HS-27A (cell line): ENCODE measurements around the gene SLC25A10.

Source experiments
- DNase-seq: peaks from one replicate; pipeline ENCODE4 v3.0.0-alpha.2; 2012; ENCODE audit warnings: low read depth, missing footprints

The SLC25A10 gene

GRCh38 chr17:81687770-81688541 is 24.1 kb upstream of the SLC25A10 start:
- no peak for DNase-seq

GRCh38 chr17:81688616-81689015 is 23.5 kb upstream of the SLC25A10 start:
- no peak for DNase-seq

DNA sequence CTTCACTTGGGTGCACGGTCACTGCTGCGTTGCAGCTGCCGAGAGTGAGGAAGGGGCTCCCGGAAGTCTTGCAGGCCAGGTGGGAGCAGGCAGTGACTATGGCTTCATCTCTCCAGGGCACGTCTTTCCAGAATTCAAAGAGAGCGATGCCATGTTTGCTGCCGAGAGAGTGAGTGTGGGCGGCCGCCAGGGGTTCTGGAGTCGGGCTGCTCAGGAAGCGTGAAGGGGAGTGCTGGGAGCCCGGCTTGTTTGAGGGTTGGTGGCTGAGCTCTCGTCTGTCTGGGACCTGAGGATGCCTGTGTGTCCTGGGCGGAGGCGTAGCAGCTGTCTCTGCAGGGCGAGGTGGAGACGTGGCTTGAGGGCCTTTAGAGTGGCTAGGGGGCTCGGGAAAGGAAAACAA is 22.0 kb upstream of the SLC25A10 start:
- no peak for DNase-seq

DNA sequence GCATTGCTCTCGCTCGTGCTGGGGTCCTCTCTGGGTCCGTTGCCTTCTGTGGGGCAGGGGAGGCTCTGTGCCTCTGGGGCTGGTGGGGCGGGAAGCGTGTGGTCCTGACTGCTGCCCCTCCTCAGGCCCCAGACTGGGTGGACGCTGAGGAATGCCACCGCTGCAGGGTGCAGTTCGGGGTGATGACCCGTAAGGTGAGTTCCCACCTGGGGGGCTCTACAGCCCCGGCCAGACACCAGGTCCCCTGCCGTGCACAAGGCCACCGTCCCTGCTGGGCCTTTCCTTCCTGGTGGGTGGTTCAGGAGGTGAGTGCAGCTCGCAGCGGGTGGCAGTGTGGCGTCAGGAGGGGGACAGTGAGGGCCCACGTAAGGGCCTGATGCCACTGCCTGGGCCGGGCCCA is 21.5 kb upstream of the SLC25A10 start:
- DNase-seq, result no peak

GRCh38 chr17:81691196-81691595 is 20.9 kb upstream of the SLC25A10 start:
- DNase-seq, result no peak

DNA sequence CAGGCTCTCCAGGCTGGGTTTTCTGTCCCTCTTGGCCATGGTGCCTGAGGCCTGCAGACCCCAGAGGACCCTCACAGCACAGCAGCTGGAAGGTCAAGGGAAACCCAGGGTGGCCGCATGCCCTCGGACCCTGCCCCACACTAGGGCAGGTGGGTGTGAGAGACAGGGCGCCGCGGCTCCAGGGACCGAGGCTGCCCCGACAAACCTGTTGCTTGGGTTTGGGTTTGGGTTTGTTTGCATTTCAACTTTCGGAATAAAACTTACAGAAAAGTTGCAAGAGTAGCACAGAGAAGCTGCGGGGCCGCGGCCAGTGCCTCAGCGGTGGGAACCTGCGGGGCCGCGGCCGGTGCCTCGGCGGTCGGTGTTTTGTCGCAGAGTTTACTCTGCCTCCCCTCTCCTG is 20.5 kb upstream of the SLC25A10 start:
- no peak for DNase-seq

DNA sequence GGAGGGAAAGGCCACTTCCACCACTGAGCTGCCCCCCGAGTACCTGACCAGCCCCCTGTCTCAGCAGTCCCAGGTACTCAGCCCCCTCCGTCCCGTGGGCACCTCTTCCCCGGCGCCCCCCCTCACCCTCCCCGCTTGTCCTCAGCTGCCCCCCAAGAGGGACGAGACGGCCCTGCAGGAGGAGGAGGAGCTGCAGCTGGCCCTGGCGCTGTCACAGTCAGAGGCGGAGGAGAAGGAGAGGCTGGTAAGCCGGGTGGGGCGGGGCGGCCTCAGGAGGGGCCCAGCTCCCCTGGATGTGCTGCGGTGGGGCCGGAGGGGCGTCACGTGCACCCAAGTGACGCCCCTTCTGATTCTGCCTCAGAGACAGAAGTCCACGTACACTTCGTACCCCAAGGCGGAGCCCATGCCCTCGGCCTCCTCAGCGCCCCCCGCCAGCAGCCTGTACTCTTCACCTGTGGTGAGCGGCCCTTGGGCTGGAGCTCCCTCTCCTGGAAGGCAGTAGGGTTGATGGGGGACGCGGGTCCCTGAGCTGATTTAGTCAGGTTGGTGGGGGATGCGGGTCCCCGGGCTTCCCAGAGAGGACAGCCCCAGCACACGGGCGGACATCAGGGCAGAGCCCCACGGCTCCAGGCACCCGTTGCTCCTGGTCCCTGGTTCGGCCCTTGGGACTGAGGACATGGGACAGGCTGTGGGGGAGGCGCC is 18.4 kb upstream of the SLC25A10 start:
- no peak for DNase-seq

DNA sequence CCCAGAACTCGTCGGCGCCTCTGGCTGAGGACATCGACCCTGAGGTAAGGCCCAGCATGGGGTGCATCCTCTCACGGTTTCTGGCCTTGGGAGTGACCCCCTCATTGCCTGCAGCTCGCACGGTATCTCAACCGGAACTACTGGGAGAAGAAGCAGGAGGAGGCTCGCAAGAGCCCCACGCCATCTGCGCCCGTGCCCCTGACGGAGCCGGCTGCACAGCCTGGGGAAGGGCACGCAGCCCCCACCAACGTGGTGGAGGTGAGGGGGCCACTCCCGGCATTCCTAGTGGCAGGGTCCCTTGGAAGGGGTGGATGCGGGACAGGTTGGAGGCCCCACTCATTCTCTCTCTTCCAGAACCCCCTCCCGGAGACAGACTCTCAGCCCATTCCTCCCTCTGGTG is 17.3 kb upstream of the SLC25A10 start:
- no peak for DNase-seq

DNA sequence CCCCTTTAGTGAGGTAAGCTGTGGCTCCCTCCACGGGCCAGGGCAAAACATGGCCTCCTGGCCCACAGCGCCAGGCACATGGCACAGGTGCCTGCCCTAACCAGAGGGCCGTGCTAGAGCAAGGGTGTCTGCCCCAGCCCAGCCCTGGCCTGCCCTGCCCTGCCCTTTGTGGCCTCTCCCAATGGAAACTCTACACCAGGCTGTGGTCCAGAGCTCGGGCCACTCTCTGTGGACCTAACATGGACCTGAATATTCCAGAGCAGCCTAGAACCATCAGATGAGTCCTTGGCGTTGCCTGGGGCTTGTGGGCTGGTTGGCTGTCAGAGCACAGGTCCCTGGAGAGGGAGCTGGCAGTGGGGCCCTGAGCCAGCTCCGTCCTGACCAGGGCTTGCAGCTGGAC is 16.9 kb upstream of the SLC25A10 start:
- no peak for DNase-seq

DNA sequence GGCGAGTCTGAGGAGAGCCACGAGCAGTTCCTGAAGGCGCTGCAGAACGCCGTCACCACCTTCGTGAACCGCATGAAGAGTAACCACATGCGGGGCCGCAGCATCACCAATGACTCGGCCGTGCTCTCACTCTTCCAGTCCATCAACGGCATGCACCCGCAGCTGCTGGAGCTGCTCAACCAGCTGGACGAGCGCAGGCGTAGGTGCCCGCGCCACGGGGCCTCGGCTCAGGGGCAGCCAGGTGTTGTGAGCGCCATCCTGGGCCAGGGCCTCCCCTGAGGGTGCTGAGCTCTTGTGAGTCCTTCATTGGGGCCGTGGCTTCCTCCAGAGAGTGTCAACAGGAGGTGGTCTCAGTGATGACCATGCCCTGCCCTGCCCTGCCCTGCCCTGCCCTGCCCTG is 16.3 kb upstream of the SLC25A10 start:
- DNase-seq, result no peak

DNA sequence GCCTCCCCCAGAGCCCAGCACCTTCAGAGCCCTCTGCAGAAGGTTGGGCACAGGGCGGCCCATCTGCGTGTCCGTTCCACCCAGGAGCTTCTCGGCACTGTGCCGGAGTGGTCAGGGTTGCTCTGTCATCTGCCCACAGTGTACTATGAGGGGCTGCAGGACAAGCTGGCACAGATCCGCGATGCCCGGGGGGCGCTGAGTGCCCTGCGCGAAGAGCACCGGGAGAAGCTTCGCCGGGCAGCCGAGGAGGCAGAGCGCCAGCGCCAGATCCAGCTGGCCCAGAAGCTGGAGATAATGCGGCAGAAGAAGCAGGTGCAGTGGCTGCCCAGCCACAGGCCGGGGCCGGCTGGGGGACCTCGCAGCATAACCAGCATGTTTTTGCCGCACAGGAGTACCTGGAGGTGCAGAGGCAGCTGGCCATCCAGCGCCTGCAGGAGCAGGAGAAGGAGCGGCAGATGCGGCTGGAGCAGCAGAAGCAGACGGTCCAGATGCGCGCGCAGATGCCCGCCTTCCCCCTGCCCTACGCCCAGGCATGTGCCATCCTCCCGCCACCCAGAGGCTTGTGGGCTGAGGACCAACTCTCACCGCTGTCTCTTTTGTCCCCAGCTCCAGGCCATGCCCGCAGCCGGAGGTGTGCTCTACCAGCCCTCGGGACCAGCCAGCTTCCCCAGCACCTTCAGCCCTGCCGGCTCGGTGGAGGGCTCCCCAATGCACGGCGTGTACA is 15.7 kb upstream of the SLC25A10 start:
- DNase-seq, result no peak

DNA sequence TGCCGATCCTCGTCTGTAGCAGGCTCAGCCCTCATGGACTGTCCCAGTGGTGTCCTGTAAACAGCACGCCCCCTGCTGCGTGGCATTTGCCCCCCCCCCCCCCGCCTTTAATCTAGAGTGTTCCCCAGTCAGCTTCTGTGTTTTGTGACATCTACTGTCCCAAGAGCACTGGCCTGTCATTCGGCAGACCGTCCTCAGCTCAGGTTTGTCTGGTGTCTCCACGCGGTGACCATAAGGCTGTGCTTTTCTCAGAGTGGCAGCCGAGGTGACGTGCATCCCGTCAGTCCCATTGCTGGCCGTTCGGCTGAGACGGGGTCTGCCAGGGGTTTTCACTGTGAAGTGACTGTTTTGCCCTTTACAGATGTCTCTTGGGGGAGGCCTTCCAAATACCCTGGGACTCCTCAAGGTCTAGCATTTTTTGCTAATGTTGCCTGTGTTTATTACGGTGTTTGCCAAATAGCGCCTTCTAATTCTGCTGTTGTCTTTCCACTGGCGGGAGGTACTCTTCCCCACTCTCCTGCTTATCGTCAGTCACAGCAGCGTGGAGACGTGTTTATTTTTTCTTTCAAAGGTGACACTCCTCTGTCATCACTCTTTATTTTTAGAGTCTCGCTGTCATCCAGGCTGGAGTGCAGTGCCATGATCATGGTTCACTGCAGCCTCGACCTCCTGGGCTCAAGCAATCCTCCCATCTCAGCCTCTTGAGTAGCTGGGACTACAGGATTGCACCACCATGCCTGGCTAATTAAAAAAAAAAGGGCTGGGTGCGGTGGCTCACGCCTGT is 14.6 kb upstream of the SLC25A10 start:
- DNase-seq, result no peak

DNA sequence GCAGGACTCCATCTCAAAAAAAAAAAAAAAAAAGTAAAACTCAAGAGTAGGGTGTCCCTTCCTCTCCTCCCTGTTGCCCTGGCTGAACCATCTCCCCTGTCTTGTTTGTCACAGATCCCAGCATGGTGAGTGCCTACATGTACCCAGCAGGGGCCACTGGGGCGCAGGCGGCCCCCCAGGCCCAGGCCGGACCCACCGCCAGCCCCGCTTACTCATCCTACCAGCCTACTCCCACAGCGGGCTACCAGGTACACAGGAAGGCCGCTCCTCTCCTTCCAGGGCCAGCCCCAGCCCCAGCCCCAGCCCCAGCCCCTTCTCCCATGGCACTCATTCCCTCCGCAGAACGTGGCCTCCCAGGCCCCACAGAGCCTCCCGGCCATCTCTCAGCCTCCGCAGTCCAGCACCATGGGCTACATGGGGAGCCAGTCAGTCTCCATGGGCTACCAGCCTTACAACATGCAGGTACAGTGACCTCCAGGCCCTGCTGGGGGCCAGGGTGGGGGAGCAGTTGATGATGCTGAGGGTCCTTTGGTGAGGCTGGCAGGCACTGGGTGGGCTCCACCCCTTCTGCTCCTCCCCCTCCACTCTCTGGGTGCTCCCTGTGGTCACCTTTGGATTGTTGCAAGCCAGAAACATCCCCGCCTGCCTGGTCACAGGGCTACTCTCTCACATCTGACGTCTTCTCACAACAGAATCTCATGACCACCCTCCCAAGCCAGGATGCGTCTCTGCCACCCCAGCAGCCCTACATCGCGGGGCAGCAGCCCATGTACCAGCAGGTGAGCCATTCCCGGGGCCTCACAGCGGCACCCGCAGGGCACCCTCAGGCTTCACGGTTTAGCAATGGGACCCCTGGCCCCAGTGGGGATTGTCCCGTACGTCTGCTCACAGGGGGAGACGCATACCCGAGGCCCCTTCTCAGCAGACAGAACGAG is 11.5 kb upstream of the SLC25A10 start:
- DNase-seq, result no peak

GRCh38 chr17:81701288-81702071 is 10.6 kb upstream of the SLC25A10 start:
- no peak for DNase-seq

GRCh38 chr17:81702934-81703746 is 8.9 kb upstream of the SLC25A10 start, which contains the start of gene MRPL12:
Gene MRPL12 (plus strand): TSS chr17:81703367. CDS start chr17:81703502, 135 bp downstream.
- no peak for DNase-seq

- no peak for DNase-seq
These were observed 8.1 kb upstream of the SLC25A10 start for GRCh38 chr17:81703747-81704654.

DNA sequence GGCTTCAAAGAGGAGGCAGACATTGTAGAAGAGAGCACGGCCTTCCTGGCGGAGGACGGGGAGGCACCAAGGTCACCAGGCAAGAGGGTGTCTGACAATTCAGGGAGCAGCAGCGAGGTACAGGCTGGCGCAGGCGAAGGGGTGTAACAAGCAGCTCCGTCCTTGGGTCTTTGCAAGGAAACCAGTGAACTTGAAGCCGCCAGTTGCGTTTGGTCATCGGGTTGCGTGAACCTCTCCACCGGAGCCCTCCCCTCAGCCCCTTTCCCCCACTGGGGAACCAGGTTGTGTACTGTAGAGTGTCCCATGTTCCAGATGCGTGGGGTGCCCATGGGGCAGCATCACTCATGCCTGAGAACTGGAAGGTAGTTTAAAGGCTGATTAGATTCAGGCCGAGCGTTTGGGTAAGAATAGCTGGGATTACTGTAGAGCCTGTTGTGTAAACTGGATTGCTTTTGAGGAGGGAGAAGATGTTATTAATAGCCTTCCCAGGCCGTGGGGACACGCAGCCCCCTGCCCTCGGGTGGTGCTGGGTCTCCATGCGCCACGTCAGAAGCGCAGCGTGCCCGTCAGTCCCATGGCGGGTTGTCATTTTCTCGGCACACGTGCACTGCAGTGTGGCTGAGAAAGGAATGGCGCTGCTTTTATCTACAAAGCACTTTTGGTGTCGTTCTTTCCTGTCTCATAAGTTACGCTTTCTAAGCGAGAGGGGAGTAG is 6.4 kb upstream of the SLC25A10 start:
- no peak for DNase-seq

DNA sequence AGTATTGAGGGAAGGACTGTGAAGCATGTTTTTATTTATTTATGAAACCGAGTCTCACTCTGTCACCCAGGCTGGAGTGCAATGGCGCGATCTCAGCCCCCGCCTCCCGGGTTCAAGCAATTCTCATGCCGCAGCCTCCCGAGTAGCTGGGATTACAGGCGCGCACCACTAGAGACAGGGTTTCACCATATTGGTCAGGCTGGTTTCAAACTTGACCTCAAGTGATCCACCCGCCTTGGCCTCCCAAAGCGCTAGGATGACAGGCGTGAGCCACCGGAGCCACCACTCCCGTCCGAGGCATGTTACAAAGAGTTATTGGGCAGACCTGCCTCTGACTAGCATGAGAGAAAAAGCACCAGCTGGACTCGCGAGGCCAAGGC is 5.9 kb upstream of the SLC25A10 start:
- DNase-seq, result no peak
